ENCODE results near the gene KRT72.

Gene KRT72

DNA sequence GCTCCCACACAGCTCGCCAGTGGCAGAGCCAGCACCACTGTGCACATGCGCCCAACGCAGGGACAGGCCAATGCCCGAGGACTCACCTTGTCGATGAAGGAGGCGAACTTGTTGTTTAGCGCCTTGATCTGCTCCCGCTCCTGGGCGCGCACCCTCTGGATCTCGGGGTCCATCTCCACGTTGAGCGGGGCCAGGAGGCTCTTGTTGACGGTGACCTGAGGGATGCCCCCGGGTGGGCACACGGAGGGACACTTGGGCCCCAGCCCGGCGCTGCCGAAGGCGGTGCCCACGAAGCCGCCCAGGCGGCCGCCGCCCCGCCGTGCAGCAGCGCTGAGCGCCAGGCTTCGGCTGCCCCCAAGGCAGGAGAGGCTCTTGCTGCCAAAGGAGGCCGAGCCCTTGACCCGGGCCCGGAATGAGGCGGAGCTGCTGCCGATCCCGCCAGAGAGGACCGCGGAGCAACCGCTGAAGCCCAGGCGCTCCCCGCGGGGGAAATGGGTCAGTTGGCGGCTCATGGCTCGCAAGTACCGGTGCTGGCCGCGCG, at the start of gene KRT72:
TSS of gene KRT72 (minus strand) at position 523 of the 541 bp plus-strand sequence. CDS start at position 512, 11 bp downstream.
- DNase-seq (ENCODE audit: low read depth in 3 of 3), result no peak

GRCh38 chr12:52650520-52651081, 49.3 kb upstream of the KRT72 start:
- DNase-seq (ENCODE audit: low read depth in 3 of 3), result no peak

- DNase-seq (ENCODE audit: low read depth in 3 of 3), result no peak
Observed at GRCh38 chr12:52649066-52649465, 47.8 kb upstream of the KRT72 start.

DNA sequence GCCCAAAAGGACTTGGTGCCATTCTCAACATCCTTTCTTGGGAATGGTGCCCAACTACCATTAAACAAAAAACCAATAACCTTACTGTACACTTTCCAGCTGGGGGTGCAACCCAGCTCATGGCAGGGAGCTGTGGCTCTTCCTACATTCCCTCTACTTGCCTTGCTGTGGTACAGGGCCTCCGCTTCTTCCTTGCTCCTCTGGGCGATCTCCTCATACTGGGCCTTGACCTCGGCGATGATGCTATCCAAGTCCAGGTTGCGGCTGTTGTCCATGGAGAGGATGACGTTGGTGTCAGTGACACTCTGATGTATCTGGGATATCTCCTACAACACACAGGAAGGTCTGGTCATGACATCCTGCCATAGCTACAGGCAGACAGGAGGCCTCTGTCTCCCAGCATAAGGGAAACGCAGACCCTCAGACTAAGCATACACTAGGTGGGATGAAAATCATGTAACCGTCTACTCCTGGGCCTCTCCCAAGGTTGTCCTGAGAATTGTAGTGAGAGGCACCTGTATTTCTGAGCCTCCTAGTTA, 46.8 kb upstream of the KRT72 start:
- no peak for DNase-seq (ENCODE audit: low read depth in 3 of 3)

- no peak for DNase-seq (ENCODE audit: low read depth in 3 of 3)
Observed at GRCh38 chr12:52647601-52648000, 46.3 kb upstream of the KRT72 start.

GRCh38 chr12:52646613-52647012, 45.4 kb upstream of the KRT72 start:
- DNase-seq (ENCODE audit: low read depth in 3 of 3), result no peak

DNA sequence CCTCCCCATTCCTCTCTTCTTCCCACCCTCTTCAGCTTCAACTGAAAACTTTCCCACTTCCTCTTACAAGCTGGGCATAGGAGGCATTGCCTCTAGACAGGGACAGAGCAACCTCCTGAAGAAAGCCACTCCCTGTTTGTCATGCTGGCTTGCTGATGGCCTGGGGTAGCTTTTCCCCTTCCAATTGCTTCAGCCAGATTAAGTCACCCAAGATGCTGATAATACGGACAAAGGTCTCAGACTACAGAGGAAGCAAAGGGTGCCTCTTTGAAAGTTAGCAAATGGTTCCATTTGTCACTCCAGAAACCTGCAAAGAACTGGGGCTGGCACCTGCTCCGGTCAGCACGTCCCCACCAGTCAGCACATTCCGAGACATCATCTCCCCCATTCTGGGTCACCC, 44.7 kb upstream of the KRT72 start:
- no peak for DNase-seq (ENCODE audit: low read depth in 3 of 3)

GRCh38 chr12:52645120-52645761, 44.0 kb upstream of the KRT72 start:
- no peak for DNase-seq (ENCODE audit: low read depth in 3 of 3)

DNA sequence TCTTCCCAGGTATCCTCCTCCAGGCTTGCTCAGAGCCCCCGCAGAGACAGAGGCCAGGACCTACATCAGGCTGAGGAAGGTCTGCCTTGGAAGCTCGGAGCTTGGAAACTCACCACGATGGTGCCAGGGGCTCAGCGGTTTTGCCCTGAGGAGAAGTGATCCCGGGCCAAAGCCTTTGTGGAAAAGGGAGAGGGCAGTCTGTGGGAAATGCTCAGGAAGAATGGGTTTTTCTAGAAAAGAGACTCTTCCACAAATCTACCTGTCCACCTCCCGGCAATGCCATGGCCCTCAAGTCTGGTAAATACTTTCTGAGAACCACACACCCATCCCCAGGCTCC, 42.8 kb upstream of the KRT72 start:
- DNase-seq (ENCODE audit: low read depth in 3 of 3), result no peak

DNA sequence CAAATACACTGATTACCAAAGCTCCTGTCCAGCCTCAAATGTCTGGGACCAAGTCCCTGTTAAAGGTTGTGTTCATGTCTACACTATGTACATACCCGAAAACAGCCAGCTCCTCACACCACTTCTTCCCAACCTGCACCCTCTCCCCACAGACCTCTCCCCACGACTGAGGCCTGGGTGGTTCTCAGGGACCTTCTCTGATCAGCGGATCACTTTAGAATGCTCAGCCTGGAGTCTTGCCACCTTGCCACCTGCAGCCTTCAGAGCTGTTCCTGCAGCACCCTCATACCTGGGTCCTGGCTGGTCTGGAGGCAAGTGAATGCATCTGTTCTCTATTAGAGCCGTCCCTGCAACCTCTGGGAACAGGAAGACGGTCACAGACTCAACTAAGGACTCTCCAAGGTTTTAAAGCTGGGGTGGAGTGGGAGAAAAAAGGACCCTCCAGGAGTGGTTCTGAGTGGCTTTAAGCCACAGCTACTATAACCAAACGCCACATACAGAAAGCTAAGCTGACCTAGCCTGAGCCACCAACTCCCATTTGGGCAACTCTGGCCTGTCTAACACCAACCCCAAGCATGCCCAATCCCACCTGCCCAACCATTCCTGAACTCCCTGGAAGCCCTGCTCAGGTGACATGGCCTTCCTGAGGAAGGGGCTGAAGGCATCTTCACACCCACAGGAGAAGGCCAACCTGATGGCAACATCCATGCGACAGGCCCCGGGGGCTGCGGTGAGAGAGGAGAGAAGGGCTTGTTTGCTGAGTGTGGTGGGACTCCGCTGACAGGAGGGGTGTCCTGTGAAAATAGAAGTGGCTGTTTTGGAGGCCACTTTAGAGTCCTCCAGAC, 42.2 kb upstream of the KRT72 start:
- DNase-seq (ENCODE audit: low read depth in 3 of 3), result no peak

GRCh38 chr12:52641468-52641867, 40.2 kb upstream of the KRT72 start:
- no peak for DNase-seq (ENCODE audit: low read depth in 3 of 3)

GRCh38 chr12:52637299-52637698, 36.0 kb upstream of the KRT72 start:
- DNase-seq (ENCODE audit: low read depth in 3 of 3), result no peak

- DNase-seq (ENCODE audit: low read depth in 3 of 3), result no peak
Observed at GRCh38 chr12:52636592-52637258, 35.5 kb upstream of the KRT72 start.

GRCh38 chr12:52636189-52636588, 34.9 kb upstream of the KRT72 start:
- no peak for DNase-seq (ENCODE audit: low read depth in 3 of 3)

- DNase-seq (ENCODE audit: low read depth in 3 of 3), result no peak
Observed at GRCh38 chr12:52634266-52635056, 33.2 kb upstream of the KRT72 start.

GRCh38 chr12:52633383-52633782, 32.1 kb upstream of the KRT72 start:
- DNase-seq (ENCODE audit: low read depth in 3 of 3), result no peak

- DNase-seq (ENCODE audit: low read depth in 3 of 3), result no peak
Observed at GRCh38 chr12:52632656-52633055, 31.4 kb upstream of the KRT72 start.

GRCh38 chr12:52631676-52632459, 30.6 kb upstream of the KRT72 start:
- no peak for DNase-seq (ENCODE audit: low read depth in 3 of 3)

- no peak for DNase-seq (ENCODE audit: low read depth in 3 of 3)
Observed at GRCh38 chr12:52631264-52631663, 30.0 kb upstream of the KRT72 start.

DNA sequence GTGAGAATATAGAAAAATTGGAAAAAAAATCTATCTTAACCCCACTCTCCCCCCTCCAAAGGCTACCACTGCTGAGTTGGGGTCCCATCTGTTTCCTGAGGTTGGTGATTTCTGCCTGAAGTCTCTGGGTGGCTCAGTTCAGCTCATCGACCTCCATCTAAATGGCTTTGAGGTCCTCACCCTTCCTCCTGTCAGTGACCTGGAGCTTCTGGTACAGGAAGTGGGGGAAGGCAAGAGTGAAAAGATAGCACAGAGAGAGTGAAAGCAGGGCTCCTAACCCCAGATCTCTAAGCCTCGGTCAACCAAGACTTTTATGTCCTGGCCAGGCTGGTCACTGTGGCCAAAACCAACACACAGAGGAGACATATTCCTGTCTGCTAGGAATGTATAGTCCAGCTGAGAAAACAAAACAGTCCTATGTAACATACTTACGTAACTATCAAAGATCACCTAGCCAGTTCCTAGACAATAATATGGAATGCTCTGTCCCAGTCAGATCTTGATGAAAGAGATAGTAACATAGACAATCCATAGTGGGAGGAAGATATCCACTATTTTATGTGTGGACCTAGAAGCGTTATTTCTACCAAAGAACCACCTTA, 29.4 kb upstream of the KRT72 start:
- no peak for DNase-seq (ENCODE audit: low read depth in 3 of 3)

Measured in stimulated activated CD4-positive, alpha-beta T cell treated with anti-CD3 and anti-CD28 coated beads, TNF-alpha, amount 100 ng/mL, for 24 hours (primary cell).